HG03520 (cell line): ENCODE data around the gene ADGRD1.
"Not testable (repeated sequence)": the region's sequence is repeated elsewhere in the genome, so short reads cannot be mapped to it uniquely, and the experiment has no call there.

ENCODE experiments used
- ATAC-seq: cut with Tn5 transposase; IDR thresholded peaks from one replicate; pipeline ENCODE4 v1.9.1; 2021; ENCODE audit warnings: mild to moderate bottlenecking, moderate library complexity; ENCODE audit not compliant: unreplicated experiment

The ADGRD1 gene

GRCh38 chr12:130983328-130984017 lies 29.8 kb downstream of the ADGRD1 start:
- no peak for ATAC-seq

GRCh38 chr12:130984183-130985058 lies 30.7 kb downstream of the ADGRD1 start:
- ATAC-seq, result no peak

GRCh38 chr12:130987151-130987931 lies 33.6 kb downstream of the ADGRD1 start:
- no peak for ATAC-seq

GRCh38 chr12:130988261-130988660 lies 34.6 kb downstream of the ADGRD1 start:
- no peak for ATAC-seq

- ATAC-seq, result no peak
Observed at GRCh38 chr12:130988751-130989150, 35.0 kb downstream of the ADGRD1 start.

- ATAC-seq, result no peak
Observed at GRCh38 chr12:130989391-130989790, 35.7 kb downstream of the ADGRD1 start.

- no peak for ATAC-seq
Observed at GRCh38 chr12:130990034-130990433, 36.3 kb downstream of the ADGRD1 start.

- no peak for ATAC-seq
Observed at GRCh38 chr12:130992448-130992847, 38.7 kb downstream of the ADGRD1 start.

- no peak for ATAC-seq
Observed at GRCh38 chr12:130992979-130993538, 39.4 kb downstream of the ADGRD1 start.

- ATAC-seq, result no peak
Observed at GRCh38 chr12:130993759-130994670, 40.3 kb downstream of the ADGRD1 start.

GRCh38 chr12:130994821-130995375 lies 41.2 kb downstream of the ADGRD1 start:
- ATAC-seq, result no peak

GRCh38 chr12:130995386-130995969 lies 41.8 kb downstream of the ADGRD1 start:
- ATAC-seq, result not testable (repeated sequence)

- no peak for ATAC-seq
Observed at GRCh38 chr12:130998136-130998535, 44.4 kb downstream of the ADGRD1 start.

GRCh38 chr12:131000000-131000486 lies 46.3 kb downstream of the ADGRD1 start:
- no peak for ATAC-seq

GRCh38 chr12:131001493-131001892 lies 47.8 kb downstream of the ADGRD1 start:
- ATAC-seq, result no peak

- peak; percentile 72 for ATAC-seq
Observed at GRCh38 chr12:131002216-131002631, 48.5 kb downstream of the ADGRD1 start.

GRCh38 chr12:131003036-131003715 lies 49.5 kb downstream of the ADGRD1 start:
- no peak for ATAC-seq

GRCh38 chr12:131003716-131004045 lies 50.0 kb downstream of the ADGRD1 start:
- ATAC-seq, result no peak

GRCh38 chr12:131004166-131004565 lies 50.5 kb downstream of the ADGRD1 start:
- no peak for ATAC-seq
